Esophagus muscularis mucosa (tissue), 3 donors: ENCODE data around the gene PPP2R1A.

ENCODE experiments used
- CTCF ChIP-seq, 3 experiments: fragments of 200-600 bp in 2 of 3; fragments of 450-650 bp in 1 of 3; sonication (generic) in 2 of 3; IDR thresholded peaks; one replicate each; pipeline ENCODE4 v1.5.1; 2017 to 2019; ENCODE audit warnings: antibody characterized with exemption in 3 of 3, mild to moderate bottlenecking in 2 of 3, moderate library complexity in 1 of 3
- POLR2AphosphoS5 ChIP-seq, 2 donors: sonication (generic); formaldehyde crosslinking; IDR thresholded peaks; one replicate each; pipeline ENCODE4 v1.6.1; 2017; ENCODE audit warnings: antibody characterized with exemption in 2 of 2

GRCh38 chr19:52274191-52274590, 84.3 kb downstream of the PPP2R1A start:
- TF ChIP-seq POLR2AphosphoS5 (IDR thresholded peaks at IDR 0.05), result no peak
- TF ChIP-seq CTCF (IDR thresholded peaks at IDR 0.05), result no peak
